LNCAP (cell line): ENCODE data around the gene MYL5.

Experiments
- CTCF ChIP-seq: fragments of 450-650 bp; IDR thresholded peaks from 2 replicates; pipeline ENCODE4 v1.5.1; 2017; ENCODE audit warnings: mild to moderate bottlenecking

The MYL5 gene

GRCh38 chr4:687048-687970 lies 13.0 kb downstream of the MYL5 start:
- no peak for TF ChIP-seq CTCF

GRCh38 chr4:687971-688853 lies 13.9 kb downstream of the MYL5 start:
- no peak for TF ChIP-seq CTCF

GRCh38 chr4:688854-689681 lies 14.7 kb downstream of the MYL5 start, which contains the start of gene SLC49A3:
Gene SLC49A3, minus strand, starts transcription at chr4:689151. Its CDS starts 24 bp downstream, at chr4:689127.
- TF ChIP-seq CTCF, result no peak

- TF ChIP-seq CTCF, result no peak
Observed at GRCh38 chr4:689723-690122, 15.4 kb downstream of the MYL5 start.

GRCh38 chr4:692771-693554 lies 18.6 kb downstream of the MYL5 start:
- TF ChIP-seq CTCF, result no peak

GRCh38 chr4:699816-700580 lies 25.7 kb downstream of the MYL5 start:
- TF ChIP-seq CTCF, result no peak
